ENCODE data around the gene UMOD.
A peak's percentile ranks its signal among the peaks of the same experiment; 100 is the strongest.

Gene UMOD

GRCh38 chr16:20352615-20353014 is at the start of gene UMOD:
Gene UMOD, minus strand, starts transcription at chr16:20352715. Its CDS starts 1,978 bp downstream, at chr16:20350737.
- no peaks in the 10 kb centered on the region for H3K9me3 Mint-ChIP-seq (ENCODE audit: low read depth)
- no peaks in the 10 kb centered on the region for H3K36me3 Mint-ChIP-seq
- peaks cover 14% of the 10 kb centered on the region for H3K27me3 Mint-ChIP-seq
- H3K4me3 Mint-ChIP-seq, result no peak within 1 kb of the TSS
- no peaks in the 10 kb centered on the region for H3K4me1 Mint-ChIP-seq (ENCODE audit: low read depth)
- H3K27ac Mint-ChIP-seq, result no peak within 1 kb of the TSS

- Mint-ChIP-seq H3K27ac (no peak overlapping the region), H3K36me3 (no peaks in the 10 kb centered on the region), H3K9me3 (ENCODE audit: low read depth) (no peaks in the 10 kb centered on the region), H3K4me1 (ENCODE audit: low read depth) (no peaks in the 10 kb centered on the region), H3K27me3 (no peaks in the 10 kb centered on the region), H3K4me3 (no peak overlapping the region)
These were observed 49.0 kb upstream of the UMOD start for GRCh38 chr16:20401475-20402016.

GRCh38 chr16:20401066-20401465 is 48.6 kb upstream of the UMOD start:
- Mint-ChIP-seq H3K4me1 (ENCODE audit: low read depth) (no peaks in the 10 kb centered on the region), H3K27ac (no peak overlapping the region), H3K9me3 (ENCODE audit: low read depth) (no peaks in the 10 kb centered on the region), H3K36me3 (no peaks in the 10 kb centered on the region), H3K27me3 (no peaks in the 10 kb centered on the region), H3K4me3 (no peak overlapping the region)

GRCh38 chr16:20399185-20399584 is 46.7 kb upstream of the UMOD start:
- H3K4me3 Mint-ChIP-seq, result no peak overlapping the region
- H3K4me1 Mint-ChIP-seq (ENCODE audit: low read depth), result no peaks in the 10 kb centered on the region

GRCh38 chr16:20398603-20399002 is 46.1 kb upstream of the UMOD start:
- no peak overlapping the region for H3K4me3 Mint-ChIP-seq
- H3K9me3 Mint-ChIP-seq (ENCODE audit: low read depth), result no peaks in the 10 kb centered on the region
- H3K4me1 Mint-ChIP-seq (ENCODE audit: low read depth), result no peaks in the 10 kb centered on the region
- no peaks in the 10 kb centered on the region for H3K27me3 Mint-ChIP-seq
- no peak overlapping the region for H3K27ac Mint-ChIP-seq
- H3K36me3 Mint-ChIP-seq, result no peaks in the 10 kb centered on the region

More at GRCh38 chr16:20399185-20399584, 46.7 kb upstream of the UMOD start:
- Mint-ChIP-seq H3K27me3 (no peaks in the 10 kb centered on the region), H3K36me3 (no peaks in the 10 kb centered on the region), H3K9me3 (ENCODE audit: low read depth) (no peaks in the 10 kb centered on the region), H3K27ac (no peak overlapping the region)

GRCh38 chr16:20397468-20398074 is 45.1 kb upstream of the UMOD start:
- Mint-ChIP-seq H3K9me3 (ENCODE audit: low read depth) (no peaks in the 10 kb centered on the region), H3K27me3 (no peaks in the 10 kb centered on the region), H3K4me1 (ENCODE audit: low read depth) (no peaks in the 10 kb centered on the region), H3K27ac (no peak overlapping the region), H3K4me3 (no peak overlapping the region), H3K36me3 (no peaks in the 10 kb centered on the region)

- Mint-ChIP-seq H3K9me3 (ENCODE audit: low read depth) (no peaks in the 10 kb centered on the region), H3K36me3 (no peaks in the 10 kb centered on the region), H3K27ac (no peak overlapping the region), H3K4me1 (ENCODE audit: low read depth) (no peaks in the 10 kb centered on the region), H3K4me3 (no peak overlapping the region), H3K27me3 (no peaks in the 10 kb centered on the region)
These were observed 44.4 kb upstream of the UMOD start for GRCh38 chr16:20396846-20397467.

GRCh38 chr16:20395946-20396345 is 43.4 kb upstream of the UMOD start:
- no peaks in the 10 kb centered on the region for H3K36me3 Mint-ChIP-seq
- no peaks in the 10 kb centered on the region for H3K27me3 Mint-ChIP-seq
- H3K9me3 Mint-ChIP-seq (ENCODE audit: low read depth), result no peaks in the 10 kb centered on the region
- H3K27ac Mint-ChIP-seq, result no peak overlapping the region
- H3K4me1 Mint-ChIP-seq (ENCODE audit: low read depth), result no peaks in the 10 kb centered on the region
- H3K4me3 Mint-ChIP-seq, result no peak overlapping the region

- no peak overlapping the region for H3K27ac Mint-ChIP-seq
- no peak overlapping the region for H3K4me3 Mint-ChIP-seq
- no peaks in the 10 kb centered on the region for H3K9me3 Mint-ChIP-seq (ENCODE audit: low read depth)
- no peaks in the 10 kb centered on the region for H3K27me3 Mint-ChIP-seq
- H3K36me3 Mint-ChIP-seq, result no peaks in the 10 kb centered on the region
- no peaks in the 10 kb centered on the region for H3K4me1 Mint-ChIP-seq (ENCODE audit: low read depth)
These were observed 41.5 kb upstream of the UMOD start for GRCh38 chr16:20393801-20394577.

- no peaks in the 10 kb centered on the region for H3K36me3 Mint-ChIP-seq
- no peak overlapping the region for H3K4me3 Mint-ChIP-seq
- H3K27ac Mint-ChIP-seq, result no peak overlapping the region
- H3K27me3 Mint-ChIP-seq, result peaks cover 12% of the 10 kb centered on the region
- H3K4me1 Mint-ChIP-seq (ENCODE audit: low read depth), result no peaks in the 10 kb centered on the region
- no peaks in the 10 kb centered on the region for H3K9me3 Mint-ChIP-seq (ENCODE audit: low read depth)
These were observed 38.5 kb upstream of the UMOD start for GRCh38 chr16:20391045-20391444.

GRCh38 chr16:20388854-20389253 is 36.3 kb upstream of the UMOD start:
- no peak overlapping the region for H3K27ac Mint-ChIP-seq

GRCh38 chr16:20387978-20388377 is 35.5 kb upstream of the UMOD start:
- H3K27ac Mint-ChIP-seq, result no peak overlapping the region
- H3K9me3 Mint-ChIP-seq (ENCODE audit: low read depth), result no peaks in the 10 kb centered on the region
- no peak overlapping the region for H3K4me3 Mint-ChIP-seq
- H3K36me3 Mint-ChIP-seq, result no peaks in the 10 kb centered on the region
- peaks cover 12% of the 10 kb centered on the region for H3K27me3 Mint-ChIP-seq
- H3K4me1 Mint-ChIP-seq (ENCODE audit: low read depth), result no peaks in the 10 kb centered on the region

More at GRCh38 chr16:20388854-20389253, 36.3 kb upstream of the UMOD start:
- Mint-ChIP-seq H3K9me3 (ENCODE audit: low read depth) (no peaks in the 10 kb centered on the region), H3K36me3 (no peaks in the 10 kb centered on the region), H3K4me1 (ENCODE audit: low read depth) (no peaks in the 10 kb centered on the region), H3K27me3 (peaks cover 12% of the 10 kb centered on the region), H3K4me3 (no peak overlapping the region)

- H3K27ac Mint-ChIP-seq, result peak overlapping the region; percentile 25
These were observed 33.6 kb upstream of the UMOD start for GRCh38 chr16:20385844-20386832.

More at GRCh38 chr16:20385844-20386832, 33.6 kb upstream of the UMOD start:
- Mint-ChIP-seq H3K4me3 (no peak overlapping the region), H3K4me1 (ENCODE audit: low read depth) (no peaks in the 10 kb centered on the region), H3K9me3 (ENCODE audit: low read depth) (no peaks in the 10 kb centered on the region), H3K27me3 (peaks cover 12% of the 10 kb centered on the region), H3K36me3 (no peaks in the 10 kb centered on the region)
